SJSA1 (cell line): ENCODE data around the gene DNAH7. TPM values are rescaled to one million over a fixed set of nuclear protein-coding genes. Genes with fewer than 3 reads are reported as not detected.

Experiments used
- DNase-seq, 2 experiments: peaks; one replicate each; pipeline ENCODE4 v3.0.0-alpha.2; 2015 to 2020; ENCODE audit warnings: low spot score in 2 of 2, low read depth in 1 of 2
- H3K27ac ChIP-seq: fragments of 250-450 bp; sonication (Bioruptor Pico); 2 replicates; pipeline ENCODE4 v1.5.1; 2020; ENCODE audit warnings: mild to moderate bottlenecking, moderate library complexity
- H3K27me3 ChIP-seq: fragments of 250-450 bp; sonication (Bioruptor Pico); replicated peaks from 2 replicates; pipeline ENCODE4 v1.5.1; 2020; ENCODE audit warnings: mild to moderate bottlenecking, moderate library complexity
- H3K36me3 ChIP-seq: fragments of 250-450 bp; sonication (Bioruptor Pico); 2 replicates; pipeline ENCODE4 v1.5.1; 2020; ENCODE audit warnings: mild to moderate bottlenecking
- H3K4me1 ChIP-seq: fragments of 250-450 bp; sonication (Bioruptor Pico); replicated peaks from 2 replicates; pipeline ENCODE4 v1.6.1; 2021; ENCODE audit warnings: mild to moderate bottlenecking
- H3K4me3 ChIP-seq: fragments of 250-450 bp; sonication (Bioruptor Pico); 2 replicates; pipeline ENCODE4 v1.5.1; 2020; ENCODE audit warnings: mild to moderate bottlenecking
- H3K9me3 ChIP-seq: fragments of 250-450 bp; sonication (Bioruptor Pico); replicated peaks from 2 replicates; pipeline ENCODE4 v1.5.1; 2020; ENCODE audit warnings: mild to moderate bottlenecking
- total RNA-seq: library from RNA; depleted of rRNA; stranded (reverse); fragments of >200 nt; shearing (Covaris generic); gene quantifications from 2 replicates; pipeline ENCODE4 v1.2.3, GENCODE V29; 2014

The DNAH7 gene
- total RNA-seq, 1 experiment from 2014 or later: under 0.01 TPM

DNA sequence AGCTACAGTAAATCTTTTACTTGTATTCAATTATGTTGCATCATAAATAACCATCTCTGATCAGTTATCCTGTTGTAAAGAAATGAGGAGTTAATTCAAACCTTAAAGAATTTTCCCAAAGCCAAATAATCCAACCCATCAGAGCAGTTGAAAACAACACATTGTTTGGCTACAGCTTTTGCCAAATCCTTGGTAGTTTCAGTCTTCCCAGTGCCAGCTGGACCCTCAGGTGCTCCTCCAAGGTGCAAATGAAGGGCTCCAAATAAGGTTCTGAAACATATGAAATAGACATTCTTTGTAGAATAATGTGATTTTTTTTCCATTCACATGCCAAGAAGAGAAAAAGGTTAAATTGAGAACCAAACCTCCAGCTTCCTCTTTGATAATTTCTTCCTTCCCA, 158.7 kb downstream of the DNAH7 start:
- no peak overlapping the region for H3K4me3 ChIP-seq
- DNase-seq: no peak
- no peaks in the 10 kb centered on the region for H3K9me3 ChIP-seq
- no peak overlapping the region for H3K27ac ChIP-seq
- no peaks in the 10 kb centered on the region for H3K4me1 ChIP-seq
- H3K27me3 ChIP-seq: no peaks in the 10 kb centered on the region
- no peaks in the 10 kb centered on the region for H3K36me3 ChIP-seq

DNA sequence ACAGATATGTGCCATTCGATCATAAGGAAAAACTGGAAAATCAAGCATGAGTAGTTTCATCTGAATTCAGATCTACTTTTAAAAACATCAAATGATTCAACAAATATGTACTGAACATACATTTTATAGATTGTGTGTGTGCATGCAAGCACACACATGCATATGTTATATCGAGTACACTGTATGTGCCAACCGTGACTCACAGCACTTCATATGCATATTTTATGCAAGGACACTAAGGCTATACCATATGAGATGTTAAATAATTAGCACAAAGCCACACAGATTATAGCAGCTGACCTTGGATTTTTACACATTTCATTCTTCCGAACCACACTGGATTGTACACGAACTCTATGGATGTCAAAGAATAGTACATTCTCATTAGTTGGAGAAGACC, 161.2 kb downstream of the DNAH7 start:
- Histone ChIP-seq H3K4me3 (no peak overlapping the region), H3K36me3 (no peaks in the 10 kb centered on the region), H3K9me3 (no peaks in the 10 kb centered on the region), H3K4me1 (no peaks in the 10 kb centered on the region), H3K27me3 (no peaks in the 10 kb centered on the region), H3K27ac (no peak overlapping the region)
- no peak for DNase-seq

DNA sequence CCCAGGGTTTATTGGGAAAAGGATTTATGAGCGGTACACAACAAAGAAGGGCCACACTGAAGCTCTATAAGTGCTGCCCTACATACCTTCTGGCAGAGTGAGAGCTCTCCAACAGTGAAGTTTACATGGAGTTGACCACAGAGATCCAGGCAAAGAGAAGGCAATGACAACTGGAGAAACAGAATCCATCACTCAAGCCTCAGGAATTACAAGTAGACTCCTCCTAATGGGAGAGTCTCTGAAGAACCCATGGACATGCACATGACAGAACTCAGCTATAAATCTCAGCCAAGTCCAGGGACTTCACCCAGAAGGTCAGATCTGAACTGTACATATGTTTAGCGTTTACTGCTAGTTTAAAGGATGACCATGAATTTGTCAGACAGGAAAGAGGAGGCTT, 164.7 kb downstream of the DNAH7 start:
- H3K9me3 ChIP-seq: no peaks in the 10 kb centered on the region
- H3K4me3 ChIP-seq: no peak overlapping the region
- H3K27ac ChIP-seq: no peak overlapping the region
- H3K4me1 ChIP-seq: peaks cover 4% of the 10 kb centered on the region
- DNase-seq: no peak
- no peaks in the 10 kb centered on the region for H3K36me3 ChIP-seq
- no peaks in the 10 kb centered on the region for H3K27me3 ChIP-seq

DNA sequence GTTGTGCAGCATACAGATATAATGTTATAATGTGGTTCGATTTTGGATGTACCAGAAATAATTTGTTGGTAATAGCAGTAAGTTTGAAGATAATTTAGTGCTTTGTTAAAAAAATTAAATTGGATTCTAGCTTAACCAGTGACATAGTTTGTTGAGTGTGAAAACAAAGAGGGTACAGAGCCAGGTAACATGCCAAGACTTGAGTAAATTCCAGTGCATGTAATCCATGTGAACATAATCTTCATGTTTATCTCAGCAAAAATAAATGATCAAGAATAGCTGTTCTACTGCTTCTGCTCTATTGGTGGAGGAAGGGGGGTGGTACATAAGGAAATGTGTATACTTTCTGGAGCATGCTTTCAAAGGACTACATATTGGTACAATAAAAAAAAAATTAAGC, 165.8 kb downstream of the DNAH7 start:
- H3K9me3 ChIP-seq: no peaks in the 10 kb centered on the region
- H3K36me3 ChIP-seq: no peaks in the 10 kb centered on the region
- no peaks in the 10 kb centered on the region for H3K27me3 ChIP-seq
- no peak for DNase-seq
- no peak overlapping the region for H3K27ac ChIP-seq
- H3K4me1 ChIP-seq: peaks cover 6% of the 10 kb centered on the region
- no peak overlapping the region for H3K4me3 ChIP-seq

DNA sequence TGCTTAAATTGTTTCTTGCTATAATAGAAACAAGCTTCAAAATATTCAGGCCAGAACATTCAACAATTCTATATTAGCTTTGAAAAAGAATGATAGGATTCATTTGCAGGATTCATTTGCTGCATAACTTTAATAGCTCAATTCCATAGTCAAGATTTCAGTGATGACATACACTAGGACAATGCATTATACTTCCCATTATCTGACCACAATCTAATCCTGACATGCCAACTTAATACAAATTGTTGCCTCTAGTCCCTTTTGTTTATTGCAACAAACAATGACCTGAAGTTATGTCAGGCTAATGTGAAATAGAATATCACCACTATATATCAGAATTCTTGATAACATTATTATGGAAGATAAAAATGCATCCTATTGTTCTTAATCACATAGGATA, 169.4 kb downstream of the DNAH7 start:
- no peaks in the 10 kb centered on the region for H3K27me3 ChIP-seq
- H3K27ac ChIP-seq: no peak overlapping the region
- no peak overlapping the region for H3K4me3 ChIP-seq
- peak in 1 of 2 experiments; percentile 2 for DNase-seq
- H3K36me3 ChIP-seq: no peaks in the 10 kb centered on the region
- no peaks in the 10 kb centered on the region for H3K9me3 ChIP-seq
- peaks cover 6% of the 10 kb centered on the region for H3K4me1 ChIP-seq

DNA sequence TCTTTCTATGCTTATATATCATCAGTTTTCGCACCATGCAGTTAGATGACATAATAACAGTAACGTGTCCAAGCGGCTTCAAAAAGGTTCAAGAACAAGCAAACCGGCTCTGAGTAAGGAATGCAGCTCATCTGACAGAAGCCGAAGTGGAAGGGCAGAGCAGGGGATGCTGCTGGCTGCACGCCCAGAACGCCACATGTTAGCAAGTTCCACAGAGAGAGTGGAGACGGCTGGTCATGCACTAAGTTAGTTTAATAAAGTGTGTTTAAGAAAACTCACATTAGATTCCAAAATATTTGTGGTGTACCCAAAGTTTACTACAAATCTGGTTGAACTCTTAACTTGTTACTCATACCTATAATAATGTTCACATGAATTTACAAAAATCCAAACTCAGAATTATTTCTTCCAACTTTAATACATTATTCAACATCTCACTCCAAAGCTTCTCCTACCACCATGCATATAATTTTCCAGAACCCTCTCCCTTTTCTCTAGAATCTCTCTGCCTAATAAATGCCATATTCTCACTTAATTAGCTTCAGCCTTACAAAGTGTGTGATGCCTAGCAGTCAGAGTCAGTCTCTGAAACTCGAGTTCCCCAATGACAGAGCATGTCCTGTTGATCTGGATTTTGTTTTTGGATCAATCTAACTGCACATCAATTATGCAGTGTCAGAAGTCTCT, 170.0 kb downstream of the DNAH7 start:
- no peaks in the 10 kb centered on the region for H3K36me3 ChIP-seq
- peak; percentile 44 to 75 for DNase-seq
- H3K27me3 ChIP-seq: no peaks in the 10 kb centered on the region
- no peak overlapping the region for H3K27ac ChIP-seq
- peaks cover 6% of the 10 kb centered on the region for H3K4me1 ChIP-seq
- no peak overlapping the region for H3K4me3 ChIP-seq
- no peaks in the 10 kb centered on the region for H3K9me3 ChIP-seq

DNA sequence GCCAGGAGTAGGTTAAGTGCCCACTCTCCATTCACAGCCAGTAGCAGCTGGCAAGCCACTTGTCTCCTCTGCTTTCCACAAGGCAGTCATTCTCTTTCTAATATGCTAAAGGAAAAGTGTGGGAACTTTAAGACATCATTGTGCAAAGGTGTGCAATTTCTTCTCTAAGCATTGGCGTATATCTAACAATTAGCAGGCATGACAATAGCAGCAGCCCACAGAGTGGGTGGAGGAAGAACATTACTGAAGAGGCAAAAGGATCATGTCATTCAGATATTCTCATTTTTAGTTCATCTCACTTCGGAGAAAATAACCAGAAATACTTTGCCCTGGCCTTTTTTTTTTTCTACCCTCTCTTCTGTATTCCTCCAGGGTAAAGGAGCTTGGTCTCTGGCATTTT, 177.6 kb downstream of the DNAH7 start:
- no peaks in the 10 kb centered on the region for H3K27me3 ChIP-seq
- no peaks in the 10 kb centered on the region for H3K36me3 ChIP-seq
- no peaks in the 10 kb centered on the region for H3K4me1 ChIP-seq
- H3K27ac ChIP-seq: no peak overlapping the region
- H3K4me3 ChIP-seq: no peak overlapping the region
- DNase-seq: no peak
- H3K9me3 ChIP-seq: no peaks in the 10 kb centered on the region

DNA sequence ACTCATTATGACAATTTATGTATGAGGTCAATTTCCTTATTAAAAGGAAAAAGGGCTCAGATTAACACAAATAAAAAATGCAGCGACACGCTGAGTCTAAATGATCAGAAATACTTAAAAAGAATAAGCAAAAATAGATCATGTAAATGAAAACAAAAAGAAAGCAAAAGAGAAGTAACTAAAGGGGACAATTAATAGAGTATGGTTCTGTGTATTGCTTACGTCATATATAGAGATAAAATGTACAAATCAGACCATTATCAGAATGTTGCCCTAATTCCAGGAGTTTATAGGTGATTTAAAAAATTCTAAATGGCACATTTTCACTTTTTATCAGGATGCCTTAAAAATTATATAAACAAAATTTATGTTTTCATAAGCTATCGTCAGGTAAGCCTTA, 189.5 kb downstream of the DNAH7 start:
- no peaks in the 10 kb centered on the region for H3K27me3 ChIP-seq
- no peak overlapping the region for H3K27ac ChIP-seq
- no peaks in the 10 kb centered on the region for H3K4me1 ChIP-seq
- no peaks in the 10 kb centered on the region for H3K36me3 ChIP-seq
- no peak for DNase-seq
- no peak overlapping the region for H3K4me3 ChIP-seq
- no peaks in the 10 kb centered on the region for H3K9me3 ChIP-seq

DNA sequence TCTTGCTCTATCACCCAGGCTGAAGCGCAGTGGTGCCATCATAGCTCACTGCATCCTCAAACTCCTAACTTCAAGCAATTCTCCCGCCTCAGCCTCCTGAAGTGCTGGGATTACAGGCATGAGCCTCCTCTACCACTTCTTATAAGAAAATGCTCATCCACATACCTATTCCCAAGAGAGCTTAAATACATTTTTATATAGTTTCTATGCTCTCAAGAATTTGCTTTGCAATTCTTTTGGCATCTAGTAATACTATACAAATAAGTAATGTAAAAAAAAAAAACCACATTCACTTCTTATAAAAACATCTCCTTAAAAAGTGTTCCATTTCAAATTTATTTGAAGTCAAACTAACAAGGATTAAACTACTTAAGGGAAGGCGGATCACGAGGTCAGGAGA, 197.3 kb downstream of the DNAH7 start:
- no peaks in the 10 kb centered on the region for H3K27me3 ChIP-seq
- H3K4me3 ChIP-seq: no peak overlapping the region
- H3K4me1 ChIP-seq: no peaks in the 10 kb centered on the region
- H3K9me3 ChIP-seq: no peaks in the 10 kb centered on the region
- H3K36me3 ChIP-seq: no peaks in the 10 kb centered on the region
- no peak overlapping the region for H3K27ac ChIP-seq
- DNase-seq: no peak

DNA sequence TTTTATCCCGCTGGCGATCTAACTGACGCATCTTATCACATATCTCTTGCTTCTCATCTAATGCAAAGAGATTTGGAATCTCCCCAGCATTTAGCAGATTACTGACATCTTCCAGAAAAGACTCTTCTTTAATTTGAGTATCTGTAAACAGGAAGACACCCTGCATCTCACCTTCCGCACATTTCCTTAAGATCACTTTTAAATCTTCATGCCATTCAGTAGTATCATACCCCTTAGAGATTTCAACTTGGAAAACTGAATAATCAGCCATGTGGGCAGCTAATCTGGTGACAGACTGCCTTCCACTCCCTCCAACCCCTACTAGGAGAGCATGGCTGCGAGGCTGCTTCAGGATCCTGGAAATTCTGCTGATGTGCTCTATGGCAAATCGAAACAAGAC, 204.3 kb downstream of the DNAH7 start:
- Histone ChIP-seq H3K36me3 (no peaks in the 10 kb centered on the region), H3K9me3 (no peaks in the 10 kb centered on the region), H3K27me3 (no peaks in the 10 kb centered on the region), H3K4me3 (no peak overlapping the region), H3K27ac (no peak overlapping the region), H3K4me1 (no peaks in the 10 kb centered on the region)
- no peak for DNase-seq

DNA sequence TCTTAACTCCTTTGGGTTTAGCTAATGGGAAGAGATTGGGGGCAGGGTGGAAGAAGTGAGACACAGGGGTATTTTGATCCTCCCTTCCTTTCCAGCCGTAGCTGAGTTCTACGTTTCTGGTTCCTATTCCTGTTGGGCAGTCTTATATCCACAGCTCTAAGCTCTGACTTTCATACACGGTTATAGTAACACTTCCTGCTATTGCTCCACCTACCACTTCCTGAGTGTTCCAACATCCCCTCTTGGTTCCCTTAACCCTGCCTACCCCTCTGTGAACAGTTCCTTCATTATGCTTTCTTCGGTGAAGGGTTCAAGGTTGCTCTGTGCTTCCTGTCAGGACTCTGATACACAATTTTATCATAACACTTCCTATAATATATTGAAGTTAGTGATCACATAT, 205.1 kb downstream of the DNAH7 start:
- Histone ChIP-seq H3K27me3 (no peaks in the 10 kb centered on the region), H3K9me3 (no peaks in the 10 kb centered on the region), H3K4me1 (no peaks in the 10 kb centered on the region), H3K36me3 (no peaks in the 10 kb centered on the region), H3K27ac (no peak overlapping the region), H3K4me3 (no peak overlapping the region)
- no peak for DNase-seq

DNA sequence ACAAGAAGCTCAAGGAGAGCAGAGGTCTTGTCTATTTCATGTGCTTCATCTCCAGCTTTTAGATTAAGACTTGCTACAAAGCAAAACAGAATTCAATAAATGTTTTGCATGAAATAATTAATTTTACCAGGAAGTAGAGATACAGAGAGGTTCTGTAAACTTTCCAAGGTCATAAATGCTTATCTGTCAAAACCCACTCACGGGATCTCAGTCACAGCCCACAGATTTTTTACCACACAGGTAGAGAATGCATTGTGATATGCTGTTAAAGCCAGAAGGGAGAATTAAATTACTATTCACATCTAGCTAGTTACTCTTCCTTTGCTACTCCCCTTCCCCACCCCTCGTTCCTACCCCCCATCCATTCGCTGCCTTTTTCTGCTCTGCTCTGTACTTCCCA, 205.5 kb downstream of the DNAH7 start:
- Histone ChIP-seq H3K4me3 (no peak overlapping the region), H3K27me3 (no peaks in the 10 kb centered on the region), H3K36me3 (no peaks in the 10 kb centered on the region), H3K9me3 (no peaks in the 10 kb centered on the region), H3K4me1 (no peaks in the 10 kb centered on the region), H3K27ac (no peak overlapping the region)
- no peak for DNase-seq

DNA sequence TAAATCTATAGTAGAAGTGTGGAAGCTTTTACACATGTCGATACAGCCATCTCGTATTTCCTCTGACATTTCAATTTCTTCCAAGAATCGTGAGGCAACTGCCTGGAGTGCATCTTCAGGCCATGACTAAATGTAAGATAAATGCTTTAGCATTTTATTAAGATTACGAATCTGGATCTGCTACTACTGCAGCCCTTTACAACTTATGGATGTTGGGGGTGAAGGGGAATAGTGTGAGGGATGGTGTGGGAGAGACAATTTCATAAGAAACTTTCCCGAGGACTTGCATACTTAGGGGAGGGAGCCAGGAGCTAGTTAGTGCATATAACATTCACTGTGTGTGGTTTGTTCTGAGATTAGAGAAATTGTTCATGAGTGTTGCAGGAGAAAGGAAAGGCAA, 206.8 kb downstream of the DNAH7 start:
- H3K27ac ChIP-seq: no peak overlapping the region
- DNase-seq: no peak
- no peaks in the 10 kb centered on the region for H3K4me1 ChIP-seq
- H3K36me3 ChIP-seq: no peaks in the 10 kb centered on the region
- H3K27me3 ChIP-seq: no peaks in the 10 kb centered on the region
- H3K9me3 ChIP-seq: no peaks in the 10 kb centered on the region
- H3K4me3 ChIP-seq: no peak overlapping the region

DNA sequence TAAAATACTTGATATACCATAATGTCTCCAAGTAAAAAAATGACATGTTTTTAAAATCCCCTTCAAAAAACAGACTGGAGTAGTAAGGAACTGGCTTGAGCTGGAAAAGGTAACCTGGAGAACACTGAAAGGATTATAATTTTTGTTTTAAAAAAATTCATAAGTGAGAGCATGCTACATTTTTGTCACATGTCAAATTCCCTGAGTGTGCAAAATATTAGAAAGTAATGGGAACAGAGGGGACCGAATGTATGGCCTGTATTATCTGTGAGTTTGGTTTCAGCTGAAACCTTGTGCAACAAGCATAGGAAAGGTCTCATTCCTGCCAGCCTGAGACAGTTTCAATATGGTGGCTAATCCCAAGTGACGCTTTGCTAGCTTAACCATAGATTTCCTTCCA, 209.1 kb downstream of the DNAH7 start:
- no peaks in the 10 kb centered on the region for H3K9me3 ChIP-seq
- no peak overlapping the region for H3K4me3 ChIP-seq
- H3K4me1 ChIP-seq: no peaks in the 10 kb centered on the region
- no peak for DNase-seq
- H3K27me3 ChIP-seq: no peaks in the 10 kb centered on the region
- no peaks in the 10 kb centered on the region for H3K36me3 ChIP-seq
- H3K27ac ChIP-seq: no peak overlapping the region

DNA sequence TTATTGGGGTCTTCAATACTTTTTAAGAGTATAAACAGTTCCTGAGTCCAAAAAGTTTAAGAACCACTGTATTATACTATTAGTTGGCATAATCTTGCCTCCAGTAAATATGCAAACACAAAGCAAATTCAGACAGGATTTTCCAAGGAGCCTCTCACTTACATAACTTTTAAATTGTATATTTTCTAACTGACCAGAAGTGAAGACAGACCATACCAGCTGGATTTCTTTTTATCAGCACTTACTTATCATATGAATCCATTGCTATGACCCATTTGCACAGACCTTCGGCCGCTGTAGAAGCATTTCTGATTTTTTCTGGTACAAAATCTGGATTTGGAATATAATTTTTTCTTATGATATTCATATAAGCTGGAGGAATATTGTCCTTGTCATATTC, 211.5 kb downstream of the DNAH7 start:
- Histone ChIP-seq H3K36me3 (no peaks in the 10 kb centered on the region), H3K27me3 (0 out of 2 replicates have a peak, but pooled peaks cover 6% of the 10 kb centered on the region), H3K9me3 (no peaks in the 10 kb centered on the region), H3K4me3 (no peak overlapping the region), H3K27ac (no peak overlapping the region), H3K4me1 (no peaks in the 10 kb centered on the region)
- no peak for DNase-seq
